GM19238 (cell line): ENCODE results near the gene FNBP1L.

Experiments
- DNase-seq: peaks from one replicate; pipeline ENCODE4 v3.0.0; 2011; ENCODE audit warnings: low spot score; ENCODE audit not compliant: insufficient read length

The FNBP1L gene

DNA sequence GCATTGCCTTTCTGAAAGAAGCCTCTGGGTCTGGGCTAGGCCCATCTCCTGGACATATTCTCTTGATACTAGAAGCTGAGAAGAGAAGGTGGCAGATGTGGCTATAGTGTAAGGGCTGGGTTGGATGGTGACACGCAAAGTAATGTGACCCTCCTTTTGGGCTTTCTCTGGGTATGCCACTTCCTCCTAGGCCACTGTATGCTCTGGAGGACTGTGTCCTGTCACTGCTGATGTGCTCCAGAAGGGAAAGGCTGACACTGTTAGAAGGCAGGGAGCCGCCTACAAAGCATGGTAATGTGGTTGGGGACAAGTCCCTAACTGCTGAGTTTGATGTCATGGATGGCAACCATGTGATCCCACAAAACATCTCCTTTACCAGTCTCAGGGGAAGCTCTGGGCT, 121.6 kb downstream of the FNBP1L start:
- no peak for DNase-seq

DNA sequence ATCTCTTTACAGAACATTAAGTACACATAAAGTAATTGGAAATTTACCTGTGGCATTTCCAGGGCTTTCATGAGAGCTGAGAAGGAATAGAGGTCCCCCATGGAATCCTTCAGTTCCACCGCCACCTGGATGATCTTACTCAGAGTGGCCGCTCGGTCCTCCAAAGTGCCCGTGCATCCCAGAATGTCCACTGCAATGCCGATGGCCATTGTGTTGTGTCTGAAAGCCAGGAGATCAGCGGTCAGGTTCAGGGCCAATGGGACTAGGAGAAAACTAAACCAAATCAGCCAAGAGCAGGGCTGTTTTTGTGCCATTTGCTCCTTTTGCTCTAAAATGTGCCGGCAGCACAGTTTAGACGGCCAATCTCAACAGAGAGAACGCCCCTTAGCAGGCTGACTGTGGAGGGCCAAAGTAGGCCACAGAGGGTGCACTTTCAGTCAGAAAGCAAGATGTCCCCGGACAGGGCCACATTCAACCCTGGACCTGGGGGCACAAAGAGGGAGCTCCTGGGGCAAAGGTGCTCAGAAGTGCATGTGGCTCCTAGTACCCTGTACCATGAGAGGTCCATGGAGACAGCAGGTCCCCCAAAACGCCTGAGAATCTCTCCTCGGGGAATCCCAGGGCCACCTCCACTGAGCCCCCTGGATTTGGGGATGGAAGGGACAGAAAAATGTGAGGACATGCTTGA, 123.8 kb downstream of the FNBP1L start:
- DNase-seq: no peak

DNA sequence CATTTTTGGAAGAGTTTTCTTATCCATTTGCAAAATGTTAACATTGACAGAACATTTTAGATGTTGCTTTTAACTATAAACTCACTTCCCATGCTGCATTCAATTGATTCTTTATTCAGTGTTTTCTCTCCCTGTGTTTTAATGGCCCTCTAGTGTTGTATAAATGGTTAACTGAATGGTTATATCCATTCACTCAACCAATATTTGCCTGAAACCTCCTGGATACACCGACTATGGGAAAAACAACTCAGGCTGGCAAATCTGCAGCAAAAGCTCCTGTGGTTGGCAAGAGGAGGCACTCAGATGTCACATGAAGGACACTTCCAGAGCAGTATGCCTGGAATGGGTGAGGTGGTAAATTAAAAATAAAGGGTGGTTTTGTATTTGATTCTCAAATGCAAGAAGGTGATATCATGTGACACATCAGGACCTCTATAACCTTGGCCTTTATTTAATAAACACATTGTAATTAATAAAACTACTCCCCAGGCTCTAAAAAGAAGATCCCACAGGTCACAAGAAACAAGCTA, 126.1 kb downstream of the FNBP1L start:
- DNase-seq: no peak

DNA sequence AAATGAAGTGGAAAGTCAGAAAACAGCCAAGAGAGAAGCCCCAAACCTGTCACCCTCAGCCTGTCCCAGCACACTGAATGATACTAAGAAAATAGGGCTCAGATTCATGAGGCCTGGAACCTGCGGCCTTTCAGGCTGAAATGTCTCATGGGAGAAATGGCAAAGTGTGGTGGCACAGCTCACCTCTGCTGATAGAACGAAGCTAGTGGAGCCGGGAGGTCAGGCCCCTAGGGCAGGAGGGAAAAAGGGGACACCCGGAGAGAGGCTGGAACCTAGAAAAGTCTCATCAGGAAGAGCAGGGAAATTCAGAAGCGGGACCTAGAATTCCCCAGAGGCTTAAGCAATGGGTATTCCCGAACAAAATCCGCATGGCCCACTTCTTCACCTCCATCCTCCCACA, 126.6 kb downstream of the FNBP1L start:
- DNase-seq: no peak

- no peak for DNase-seq
Observed at GRCh38 chr1:93574991-93575390, 127.1 kb downstream of the FNBP1L start.

DNA sequence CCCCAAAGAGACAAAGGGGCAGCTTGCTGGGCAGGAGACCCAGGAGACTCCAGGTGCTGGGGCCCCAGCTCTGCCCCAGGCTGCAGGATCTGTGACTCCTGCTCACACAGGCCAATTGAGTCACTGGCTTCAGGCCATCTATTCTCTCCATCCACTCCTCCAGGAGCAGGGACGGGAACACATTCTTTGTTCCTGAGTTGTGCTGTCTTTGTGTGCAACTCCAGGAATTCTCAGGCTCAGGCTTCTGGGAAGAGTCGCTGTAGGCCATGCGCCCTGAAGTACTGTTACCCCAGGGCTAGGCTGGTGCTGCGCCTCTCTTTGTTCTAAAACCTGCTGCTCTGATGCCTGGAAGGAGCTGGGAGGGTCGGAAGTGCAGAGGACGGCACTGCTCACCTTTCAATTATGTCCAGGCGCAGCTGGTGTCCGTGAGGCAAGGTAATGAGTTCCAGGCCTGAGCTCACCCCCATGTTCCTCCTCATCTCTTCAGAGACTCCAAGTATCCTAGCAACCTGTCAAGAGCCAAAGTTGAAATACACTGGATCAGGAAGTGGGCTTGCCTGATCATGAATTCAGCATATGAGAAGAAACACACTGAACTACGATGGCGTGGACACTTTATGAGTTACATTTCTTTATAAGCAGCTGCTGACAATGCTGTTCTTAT, 127.8 kb downstream of the FNBP1L start:
- no peak for DNase-seq

DNA sequence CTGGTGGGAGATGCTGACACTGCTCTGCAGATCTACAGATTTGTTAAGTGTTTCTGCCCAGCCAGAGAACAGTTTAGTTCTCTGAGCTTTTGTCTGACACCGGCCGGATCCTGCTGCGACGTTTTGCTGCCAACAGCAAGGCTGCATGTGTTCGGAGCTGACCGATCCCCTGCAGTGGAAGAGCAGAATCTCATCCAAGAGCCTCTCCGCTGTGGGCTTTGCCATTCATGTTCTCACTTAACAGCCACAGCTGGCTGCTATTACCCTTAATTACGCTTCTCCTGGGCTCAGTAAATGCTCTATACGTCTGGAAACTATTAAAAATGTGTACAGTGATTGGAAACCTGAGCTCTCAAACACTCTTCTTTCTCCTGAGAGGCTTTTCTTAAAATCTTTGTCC, 128.4 kb downstream of the FNBP1L start:
- no peak for DNase-seq

GRCh38 chr1:93576746-93577145, 128.8 kb downstream of the FNBP1L start:
- DNase-seq: no peak

DNA sequence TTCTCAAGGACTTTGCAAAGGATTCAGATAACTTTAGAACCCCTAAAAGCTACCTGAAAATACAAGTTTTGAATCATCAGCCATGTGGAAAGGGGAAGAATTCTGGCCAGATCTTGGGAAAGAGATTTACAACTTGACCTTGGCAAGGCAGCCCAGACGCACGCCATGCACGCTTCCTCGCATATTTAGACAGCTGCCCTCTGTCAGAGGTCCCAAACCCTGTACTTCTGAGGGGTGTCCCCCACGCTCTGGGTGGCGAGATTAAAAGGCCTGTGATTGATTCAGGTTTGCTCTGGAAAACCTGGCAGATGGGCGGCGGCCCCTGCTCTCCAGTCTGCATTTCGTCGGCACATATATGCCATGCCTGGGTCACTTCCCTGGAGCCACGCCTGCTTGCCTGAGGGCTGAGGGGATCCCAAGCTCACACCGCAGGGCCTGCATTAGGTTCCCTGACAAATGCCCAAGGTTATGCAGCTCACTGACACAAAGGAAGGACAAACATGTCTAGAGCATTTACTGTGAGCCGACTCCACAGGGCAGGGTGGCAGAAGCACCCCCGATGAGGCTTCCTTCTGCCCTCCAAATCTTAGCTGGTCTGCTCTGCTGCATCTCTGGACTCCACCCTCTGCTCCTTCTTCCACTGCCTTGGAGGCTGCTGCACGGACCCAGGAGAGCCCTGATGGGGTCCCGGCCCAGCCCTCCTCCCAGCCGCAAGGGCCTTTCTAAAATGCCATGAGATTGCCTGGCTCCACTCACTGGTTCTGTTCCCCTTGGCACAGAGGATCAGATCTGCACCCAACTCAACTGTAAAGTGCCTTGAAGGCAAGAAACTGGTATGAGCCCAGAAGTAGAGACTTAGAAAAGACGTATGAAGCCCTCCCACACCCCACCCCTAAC, 129.9 kb downstream of the FNBP1L start:
- DNase-seq: no peak

GRCh38 chr1:93578433-93578830, 130.5 kb downstream of the FNBP1L start:
- DNase-seq: no peak

DNA sequence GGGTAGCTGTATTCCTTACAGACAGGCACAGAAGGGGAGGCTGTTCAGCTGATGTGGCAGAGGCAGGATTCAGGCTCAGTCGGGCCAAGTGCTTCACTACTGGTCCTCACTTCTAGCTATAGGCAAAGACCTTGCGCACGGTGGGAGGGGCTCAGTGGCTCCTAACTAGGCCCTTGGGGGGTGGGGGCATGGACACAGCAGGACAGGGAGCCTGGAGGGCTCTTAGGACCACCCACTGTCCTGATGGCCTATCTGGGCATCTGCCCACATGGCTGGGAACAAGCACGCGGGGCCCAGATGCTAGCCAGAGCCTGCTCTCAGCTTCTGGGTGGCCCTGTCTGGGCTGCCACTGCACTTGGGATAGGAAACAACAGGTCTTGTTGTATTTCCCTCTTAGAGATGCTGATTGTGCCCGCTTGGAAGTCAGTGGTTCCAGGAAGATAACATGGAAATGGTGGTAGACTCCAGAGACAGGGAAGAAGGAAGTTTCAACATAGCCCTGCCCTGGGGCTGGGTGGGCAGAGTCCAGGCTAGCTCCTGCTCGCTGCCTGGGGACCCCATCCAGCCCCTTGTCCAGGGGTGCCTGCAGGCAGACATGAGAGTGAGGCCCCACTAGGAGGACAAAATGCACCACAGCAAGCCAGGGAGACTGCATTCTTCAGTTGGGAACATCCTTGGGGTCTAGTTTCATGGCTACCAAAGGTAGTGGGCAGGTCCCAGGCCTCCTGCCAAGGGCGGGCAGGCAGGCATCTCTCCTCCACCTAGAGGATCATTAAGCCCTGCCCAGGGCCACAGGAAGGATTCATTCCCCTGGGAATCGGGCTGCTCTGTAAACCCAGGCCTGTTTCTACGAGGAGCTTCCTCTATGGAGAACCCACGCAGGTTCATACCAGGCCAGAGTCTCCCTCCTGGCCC, 131.2 kb downstream of the FNBP1L start:
- DNase-seq: no peak

DNA sequence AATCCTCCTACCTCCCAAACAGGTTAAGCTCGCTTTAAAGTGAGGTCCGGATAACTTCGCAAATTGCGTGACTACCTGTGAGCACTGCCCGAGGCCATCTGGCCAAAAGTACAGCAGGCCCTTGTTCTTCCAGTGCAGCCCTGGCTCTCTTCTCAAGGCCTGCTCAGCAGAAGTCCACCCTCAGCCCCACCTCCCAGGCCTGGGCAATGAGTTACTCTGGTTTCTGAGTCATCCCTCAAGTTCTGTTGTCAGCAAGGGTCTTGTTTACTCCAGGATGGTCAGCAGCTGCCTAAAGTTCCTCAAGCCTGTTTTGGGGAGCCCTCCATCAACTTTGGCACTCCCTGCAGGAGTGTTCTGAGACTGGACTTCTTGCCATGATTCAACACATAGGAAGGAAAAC, 132.0 kb downstream of the FNBP1L start:
- DNase-seq: no peak

- DNase-seq: no peak
Observed at GRCh38 chr1:93581917-93582850, 134.3 kb downstream of the FNBP1L start.

- no peak for DNase-seq
Observed at GRCh38 chr1:93584261-93585003, 136.5 kb downstream of the FNBP1L start.

GRCh38 chr1:93585059-93585966, 137.4 kb downstream of the FNBP1L start:
- no peak for DNase-seq

DNA sequence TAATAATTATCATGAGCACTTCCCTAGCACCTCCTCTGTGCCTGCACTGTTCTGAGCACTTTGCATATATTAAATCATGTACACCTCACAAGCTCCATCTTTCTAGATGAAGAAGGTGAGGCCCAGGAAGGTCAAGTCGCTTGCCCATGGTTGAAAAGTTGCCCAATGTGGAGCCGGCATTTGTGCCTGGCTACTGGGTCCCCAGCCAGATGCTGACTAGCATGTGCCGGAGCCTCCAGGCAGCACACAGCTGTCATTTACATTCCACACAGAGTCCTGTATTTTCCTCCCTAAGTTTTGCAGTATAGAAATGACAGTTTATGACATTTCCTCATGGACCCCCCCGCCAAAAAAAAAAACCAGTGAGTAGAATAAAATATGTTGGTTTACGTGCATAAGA, 139.4 kb downstream of the FNBP1L start:
- DNase-seq: no peak

DNA sequence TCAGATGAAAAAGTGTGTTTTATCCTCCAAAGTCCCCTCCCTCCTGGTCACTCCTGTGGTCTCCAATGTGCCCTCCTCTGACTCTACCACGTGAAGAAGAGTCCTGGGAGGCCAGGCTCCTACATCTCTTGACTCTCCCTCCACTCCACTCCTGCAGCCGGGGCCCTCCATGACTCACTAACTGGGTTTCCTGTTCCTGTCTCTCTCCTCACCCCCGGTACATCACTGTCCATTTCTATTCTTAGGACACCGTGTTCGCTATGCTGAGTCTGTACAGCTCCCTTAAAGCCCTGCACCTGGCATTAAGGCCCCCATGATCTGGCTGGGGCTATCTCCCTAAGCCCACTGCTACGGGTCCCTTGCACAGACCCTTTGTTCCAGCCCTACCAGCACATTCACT, 140.3 kb downstream of the FNBP1L start:
- no peak for DNase-seq

- no peak for DNase-seq
Observed at GRCh38 chr1:93588955-93589354, 141.0 kb downstream of the FNBP1L start.
